Posterior vena cava (tissue), 2 donors: ENCODE data around the gene PTPRN. TPM values are rescaled to one million over a fixed set of nuclear protein-coding genes. Genes with fewer than 3 reads are reported as not detected.
"Not testable (repeated sequence)": the region's sequence is repeated elsewhere in the genome, so short reads cannot be mapped to it uniquely, and the experiment has no call there.

Source experiments
- DNase-seq: peaks from one replicate; pipeline ENCODE4 v3.0.0-alpha.2; 2020; ENCODE audit warnings: low spot score
- intact Hi-C, 2 donors: fragments of 100-400 bp; cut with DNase I; formaldehyde crosslinking; loops; one replicate each; pipeline versions ENCODE4 v1.14.1 to v1.14.2; 2022 to 2023
- total RNA-seq, 2 donors: library from RNA; stranded (reverse); fragmentation: NEBNext Ultra II Directional; extraction: Animal tissue kit (Norgen Biotek cat#: 25700); gene quantifications; one replicate each; pipeline ENCODE4 v1.2.1, GENCODE V29; 2021
- donor health status: DM: yes; HTN: yes; CAD: no.
- donor health status: DM: yes; HTN: yes; CAD: no.

Gene PTPRN
- total RNA-seq, 2 donors from 2014 or later = not detected

GRCh38 chr2:219277703-219278654 is 31.2 kb downstream of the PTPRN start:
- intact Hi-C loops = loop anchor here in 1 of 2 donors (2.0 kb wide), 1 partner anchor 17 kb away; no protein-coding TSS in a partner anchor
- peak; percentile 90 for DNase-seq

- intact Hi-C loops = no loop called here
- no peak for DNase-seq
Measured at GRCh38 chr2:219274361-219274921, 34.8 kb downstream of the PTPRN start.

GRCh38 chr2:219273937-219274336 is 35.3 kb downstream of the PTPRN start:
- intact Hi-C loops = no loop called here
- DNase-seq = no peak

GRCh38 chr2:219272995-219273394 is 36.2 kb downstream of the PTPRN start:
- intact Hi-C loops = no loop called here
- DNase-seq = no peak

- DNase-seq = no peak
- intact Hi-C loops = no loop called here
Measured at GRCh38 chr2:219272356-219272755, 36.8 kb downstream of the PTPRN start.

GRCh38 chr2:219271021-219271420 is 38.2 kb downstream of the PTPRN start:
- DNase-seq = no peak
- intact Hi-C loops = no loop called here

- intact Hi-C loops = no loop called here
- no peak for DNase-seq
Measured at GRCh38 chr2:219270055-219270372, 39.2 kb downstream of the PTPRN start.

- DNase-seq = no peak
Measured at GRCh38 chr2:219269362-219270054, 39.7 kb downstream of the PTPRN start.

GRCh38 chr2:219268294-219268693 is 40.9 kb downstream of the PTPRN start:
- DNase-seq = no peak
- intact Hi-C loops = no loop called here

More at GRCh38 chr2:219269362-219270054, 39.7 kb downstream of the PTPRN start:
- intact Hi-C loops = no loop called here

- intact Hi-C loops = no loop called here
- no peak for DNase-seq
Measured at GRCh38 chr2:219266886-219267285, 42.3 kb downstream of the PTPRN start.

- intact Hi-C loops = no loop called here
- no peak for DNase-seq
Measured at GRCh38 chr2:219266232-219266631, 43.0 kb downstream of the PTPRN start.

GRCh38 chr2:219261024-219261855 is 48.0 kb downstream of the PTPRN start:
- intact Hi-C loops = no loop called here

GRCh38 chr2:219258942-219259341 is 50.3 kb downstream of the PTPRN start:
- not testable (repeated sequence) for DNase-seq

More at GRCh38 chr2:219261024-219261855, 48.0 kb downstream of the PTPRN start:
- no peak for DNase-seq

GRCh38 chr2:219254590-219255201 is 54.5 kb downstream of the PTPRN start:
- intact Hi-C loops = no loop called here
- peak; percentile 78 for DNase-seq

More at GRCh38 chr2:219258942-219259341, 50.3 kb downstream of the PTPRN start:
- intact Hi-C loops = not testable (repeated sequence)

- intact Hi-C loops = no loop called here
- peak; percentile 95 for DNase-seq
Measured at GRCh38 chr2:219253753-219254589, 55.2 kb downstream of the PTPRN start, which contains the start of gene TUBA4A. Gene TUBA4A (minus strand): TSS chr2:219253918. CDS start chr2:219253858, 60 bp downstream.

GRCh38 chr2:219252900-219253752 is 56.1 kb downstream of the PTPRN start, which contains the start of gene TUBA4B:
Gene TUBA4B (plus strand): TSS chr2:219253243. CDS start chr2:219253408, 165 bp downstream.
- peak; percentile 84 for DNase-seq

GRCh38 chr2:219252570-219252899 is 56.7 kb downstream of the PTPRN start:
- intact Hi-C loops = no loop called here
- DNase-seq = peak; percentile 79

More at GRCh38 chr2:219252900-219253752, 56.1 kb downstream of the PTPRN start, which contains the start of gene TUBA4B:
- intact Hi-C loops = no loop called here
